ENCODE results near the gene ELL. TPM values are rescaled to one million over a fixed set of nuclear protein-coding genes. Genes with fewer than 3 reads are reported as not detected.

The ELL gene
- total and polyA plus RNA-seq, 8 donors, result 4.1 to 88.7 (median 11.2) TPM

GRCh38 chr19:18438331-18439024 is 83.4 kb downstream of the ELL start:
- Histone ChIP-seq H3K4me3 (peak overlapping the region; percentile 50 to 76 (median 54)), H3K27ac (peak overlapping the region in 4 of 5 donors; percentile 58 to 79 (median 71)), H3K27me3 (peaks cover 0 to 30% (median 0%) of the 10 kb centered on the region in 3 donors), H3K9me3 (no peaks in the 10 kb centered on the region), H3K36me3 (peaks cover under 1 to 24% (median 16%) of the 10 kb centered on the region in 4 donors), H3K4me1 (peaks cover 30 to 59% (median 48%) of the 10 kb centered on the region in 4 donors)
- intact Hi-C loops (cut with DNase I; ENCODE audit: low total_unique reads), result no loop called here
- WGBS, 5 donors, result 15 to 37% (median 19%) methylated on average over 21 to 24 of the region's 24 CpGs
- TF ChIP-seq POLR2AphosphoS5 (IDR thresholded peaks at IDR 0.05) (no peak), CTCF (IDR thresholded peaks at IDR 0.05) (no peak), EP300 (IDR thresholded peaks at IDR 0.05) (no peak), POLR2A (IDR thresholded peaks at IDR 0.05) (no peak)
- DNase-seq, result peak in 1 of 2 donors; percentile 85

GRCh38 chr19:18437491-18438330 is 84.2 kb downstream of the ELL start, which contains the start of gene ISYNA1:
Gene ISYNA1 (minus strand): TSS chr19:18438133. CDS start chr19:18437979, 154 bp downstream.
- TF ChIP-seq POLR2A (IDR thresholded peaks at IDR 0.05), result no peak
- TF ChIP-seq CTCF (IDR thresholded peaks at IDR 0.05), result no peak
- no peak for TF ChIP-seq POLR2AphosphoS5 (IDR thresholded peaks at IDR 0.05)
- TF ChIP-seq EP300 (IDR thresholded peaks at IDR 0.05), result no peak
- Histone ChIP-seq H3K27me3 (peaks cover 0 to 38% (median 0%) of the 10 kb centered on the region in 3 donors), H3K9me3 (no peaks in the 10 kb centered on the region), H3K4me1 (peaks cover 37 to 67% (median 55%) of the 10 kb centered on the region in 4 donors), H3K4me3 (peak within 1 kb of the TSS; percentile 50 to 76 (median 54)), H3K27ac (peak within 1 kb of the TSS; percentile 9 to 79 (median 63)), H3K36me3 (peaks cover 0 to 16% (median 9%) of the 10 kb centered on the region in 4 donors)
- peak; percentile 62 to 86 for DNase-seq
- intact Hi-C loops (cut with DNase I; ENCODE audit: low total_unique reads), result no loop called here
- WGBS, 5 donors, result 0 to 2% (median 1%) methylated on average over 36 to 99 of the region's 99 CpGs

GRCh38 chr19:18436671-18437490 is 85.0 kb downstream of the ELL start:
- TF ChIP-seq POLR2A (IDR thresholded peaks at IDR 0.05) (no peak), POLR2AphosphoS5 (IDR thresholded peaks at IDR 0.05) (no peak), CTCF (IDR thresholded peaks at IDR 0.05) (no peak), EP300 (IDR thresholded peaks at IDR 0.05) (no peak)
- Histone ChIP-seq H3K4me1 (peaks cover 39 to 70% (median 59%) of the 10 kb centered on the region in 4 donors), H3K27me3 (peaks cover 0 to 39% (median 0%) of the 10 kb centered on the region in 3 donors), H3K27ac (peak overlapping the region; percentile 9 to 79 (median 63)), H3K9me3 (no peaks in the 10 kb centered on the region), H3K4me3 (peak overlapping the region; percentile 50 to 76 (median 54)), H3K36me3 (peaks cover 0 to 16% (median 7%) of the 10 kb centered on the region in 4 donors)
- intact Hi-C loops (cut with DNase I; ENCODE audit: low total_unique reads), result no loop called here
- WGBS, 5 donors, result 17 to 51% (median 26%) methylated on average over 31 to 67 of the region's 67 CpGs
- DNase-seq, result peak; percentile 75 to 95
